GM21447 (cell line): Measurements from ENCODE around the gene SMARCD2.
"Not testable (repeated sequence)": the region's sequence is repeated elsewhere in the genome, so short reads cannot be mapped to it uniquely, and the experiment has no call there.

Experiments used
- ATAC-seq: cut with Tn5 transposase; IDR thresholded peaks from one replicate; pipeline ENCODE4 v1.9.1; 2021; ENCODE audit not compliant: unreplicated experiment

SMARCD2 gene

DNA sequence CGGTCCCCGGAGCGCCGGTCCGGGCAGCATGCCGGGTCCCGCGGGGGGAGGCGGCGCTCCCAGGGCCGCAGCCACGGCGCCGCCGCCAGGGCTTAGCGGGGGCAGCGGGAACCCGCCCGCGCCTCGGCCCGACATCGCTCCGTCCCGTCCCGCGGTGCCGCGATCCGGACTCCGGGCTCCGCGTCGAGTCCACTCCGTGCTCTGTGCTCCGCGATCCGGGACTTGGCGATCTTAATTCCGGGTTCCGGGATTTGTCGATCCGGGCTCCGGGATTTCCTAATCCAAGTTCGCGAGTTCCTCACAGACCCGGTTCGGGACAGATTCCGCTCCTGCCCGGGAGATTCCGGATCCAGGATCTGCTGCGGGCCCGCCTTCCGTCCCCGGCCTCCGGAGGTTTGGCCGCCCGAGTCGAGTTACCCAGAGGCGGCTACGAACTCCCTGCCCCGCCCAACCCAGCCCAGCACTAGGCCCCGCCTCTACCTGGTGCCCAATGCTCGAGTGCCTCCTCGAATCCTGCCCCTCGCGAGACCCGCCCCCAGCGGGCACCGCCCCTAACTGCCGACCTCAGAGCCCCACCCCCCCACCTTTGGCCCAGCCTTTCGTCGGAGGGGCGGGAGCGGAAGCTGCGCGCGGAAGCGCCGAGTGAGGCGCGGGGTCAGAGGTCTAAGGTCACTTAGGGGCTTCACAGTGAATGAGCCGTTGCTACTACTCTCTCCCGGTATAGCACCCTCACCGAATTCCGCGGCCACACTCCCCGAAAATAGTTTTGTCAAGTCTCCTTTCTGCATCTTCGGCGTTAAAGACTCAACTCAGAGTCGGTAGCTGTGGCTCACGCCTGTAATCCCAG lies at the start of gene SMARCD2:
SMARCD2 (minus strand) TSS at position 146 of the 847 bp plus-strand sequence; CDS start at position 135, 11 bp downstream.
- peak; percentile 78 for ATAC-seq

GRCh38 chr17:63889026-63889848 lies 46.8 kb upstream of the SMARCD2 start:
- not testable (repeated sequence) for ATAC-seq

GRCh38 chr17:63885119-63885518 lies 42.6 kb upstream of the SMARCD2 start:
- ATAC-seq, result not testable (repeated sequence)

GRCh38 chr17:63882626-63883126 lies 40.2 kb upstream of the SMARCD2 start:
- not testable (repeated sequence) for ATAC-seq

DNA sequence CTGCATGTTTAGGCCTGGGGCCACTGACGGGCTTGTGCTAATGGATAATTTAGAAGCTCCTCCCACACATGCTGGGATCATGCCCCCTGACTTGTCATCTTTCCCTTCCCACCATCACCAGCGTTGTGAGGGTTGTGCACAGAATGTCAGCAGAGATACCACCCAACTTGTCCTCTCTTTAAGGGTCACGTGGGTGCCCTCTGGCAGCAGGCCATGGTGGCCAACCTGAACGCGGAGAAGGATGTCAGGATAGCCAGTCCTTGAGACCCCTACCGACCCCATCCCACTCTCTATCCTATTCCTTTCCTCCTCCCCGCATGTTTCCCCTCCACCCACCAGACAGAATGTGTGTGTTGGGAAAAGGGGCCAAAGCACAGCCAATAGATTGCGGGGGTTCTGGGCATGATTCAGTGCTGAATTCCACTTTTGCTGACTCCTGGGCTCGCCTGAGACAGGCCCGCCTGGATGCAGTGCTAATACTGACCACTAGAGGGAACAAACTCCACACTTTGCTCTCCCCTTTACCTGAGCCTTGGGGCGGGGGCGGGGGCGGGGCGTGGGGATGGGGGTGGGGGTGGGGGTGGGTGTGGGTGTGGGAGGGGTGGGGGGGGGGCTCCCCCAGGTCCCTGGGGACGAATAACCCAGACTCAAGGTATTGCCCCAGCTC lies 39.6 kb upstream of the SMARCD2 start, which contains the start of gene GH2:
GH2 (minus strand) TSS at position 10 of the 667 bp plus-strand sequence. CDS start 143 bp downstream, outside the sequence.
- ATAC-seq, result no peak

DNA sequence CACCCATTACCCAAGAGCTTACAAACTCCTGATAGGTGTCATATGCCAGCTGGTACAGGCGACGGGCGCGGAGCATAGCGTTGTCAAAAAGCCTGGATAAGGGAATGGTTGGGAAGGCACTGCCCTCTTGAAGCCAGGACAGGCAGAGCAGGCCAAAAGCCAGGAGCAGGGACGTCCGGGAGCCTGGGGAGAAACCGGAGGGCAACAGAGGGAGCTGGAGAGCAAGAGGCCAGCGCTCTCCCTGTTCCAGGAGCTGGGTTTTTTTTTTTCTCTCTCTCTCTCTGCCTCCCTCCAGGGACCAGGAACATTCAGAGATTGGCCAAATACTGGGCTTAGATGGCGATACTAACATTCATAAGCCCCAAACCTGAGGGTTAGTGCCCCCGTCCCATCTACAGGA lies 38.9 kb upstream of the SMARCD2 start:
- not testable (repeated sequence) for ATAC-seq

DNA sequence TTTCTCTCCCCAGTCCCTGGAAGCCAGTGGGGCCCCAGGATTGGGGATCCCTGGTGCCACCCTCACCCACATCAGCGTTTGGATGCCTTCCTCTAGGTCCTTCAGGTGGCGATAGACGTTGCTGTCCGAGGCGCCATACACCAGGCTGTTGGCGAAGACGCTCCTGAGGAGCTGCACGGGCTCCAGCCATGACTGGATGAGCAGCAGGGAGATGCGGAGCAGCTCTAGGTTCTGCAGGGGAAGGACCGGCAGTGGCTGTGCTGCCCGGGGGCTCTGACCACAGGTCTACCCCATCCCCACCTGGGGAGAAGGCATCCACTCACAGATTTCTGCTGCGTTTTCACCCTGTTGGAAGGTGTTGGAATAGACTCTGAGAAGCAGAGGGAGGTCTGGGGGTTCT lies 38.2 kb upstream of the SMARCD2 start:
- no peak for ATAC-seq

GRCh38 chr17:63878413-63878812 lies 35.9 kb upstream of the SMARCD2 start:
- not testable (repeated sequence) for ATAC-seq

- ATAC-seq, result not testable (repeated sequence)
Measured at GRCh38 chr17:63874693-63875092, 32.2 kb upstream of the SMARCD2 start.

- not testable (repeated sequence) for ATAC-seq
Measured at GRCh38 chr17:63874061-63874626, 31.7 kb upstream of the SMARCD2 start.

DNA sequence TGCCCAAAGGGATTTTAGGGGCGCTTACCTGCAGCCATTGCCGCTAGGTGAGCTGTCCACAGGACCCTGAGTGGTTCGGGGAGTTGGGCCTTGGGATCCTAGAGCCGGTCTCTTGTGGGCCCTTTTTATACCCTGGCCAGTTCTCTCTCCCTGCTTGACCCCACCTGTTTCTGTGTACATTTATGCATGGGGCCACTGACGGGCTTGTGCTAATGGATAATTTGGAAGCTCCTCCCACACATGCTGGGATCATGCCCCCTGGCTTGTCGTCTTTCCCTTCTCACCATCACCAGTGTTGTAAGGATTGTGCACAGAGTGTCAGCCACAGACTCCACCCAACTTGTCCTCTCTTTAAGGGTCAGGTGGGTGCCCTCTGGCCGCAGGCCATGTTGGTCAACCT lies 31.1 kb upstream of the SMARCD2 start, which contains the start of gene CSH2:
CSH2 (minus strand) TSS at position 101 of the 400 bp plus-strand sequence; CDS start at position 38, 63 bp downstream.
- ATAC-seq, result not testable (repeated sequence)

DNA sequence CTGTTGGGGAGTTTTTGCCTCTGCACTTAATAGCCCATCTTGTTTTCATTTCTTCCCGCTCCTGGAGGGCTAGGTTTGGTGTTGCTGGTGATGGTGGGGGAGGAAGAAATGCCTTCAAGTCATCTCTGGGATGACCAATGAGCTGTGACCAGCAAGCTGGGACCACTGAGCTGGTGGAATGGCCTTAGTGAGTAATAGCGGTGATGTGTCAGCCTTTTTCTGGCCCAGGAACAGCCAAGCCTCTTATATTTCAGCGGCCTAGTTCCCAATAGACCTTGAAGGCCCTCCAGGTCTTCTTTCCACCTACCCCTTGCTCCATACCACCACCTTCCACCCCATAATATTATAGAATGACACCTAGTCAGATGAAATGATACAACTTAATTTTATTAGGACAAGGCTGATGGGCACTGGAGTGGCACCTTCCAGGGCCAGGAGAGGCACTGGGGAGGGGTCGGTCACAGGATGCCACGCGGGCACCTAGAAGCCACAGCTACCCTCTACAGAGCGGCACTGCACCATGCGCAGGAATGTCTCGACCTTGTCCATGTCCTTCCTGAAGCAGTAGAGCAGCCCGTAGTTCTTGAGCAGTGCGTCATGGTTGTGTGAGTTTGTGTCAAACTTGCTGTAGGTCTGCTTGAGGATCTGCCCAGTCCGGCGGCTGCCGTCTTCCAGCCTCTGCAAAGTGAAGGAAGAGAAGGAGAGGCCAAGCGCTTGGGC lies 29.3 kb upstream of the SMARCD2 start:
- not testable (repeated sequence) for ATAC-seq

DNA sequence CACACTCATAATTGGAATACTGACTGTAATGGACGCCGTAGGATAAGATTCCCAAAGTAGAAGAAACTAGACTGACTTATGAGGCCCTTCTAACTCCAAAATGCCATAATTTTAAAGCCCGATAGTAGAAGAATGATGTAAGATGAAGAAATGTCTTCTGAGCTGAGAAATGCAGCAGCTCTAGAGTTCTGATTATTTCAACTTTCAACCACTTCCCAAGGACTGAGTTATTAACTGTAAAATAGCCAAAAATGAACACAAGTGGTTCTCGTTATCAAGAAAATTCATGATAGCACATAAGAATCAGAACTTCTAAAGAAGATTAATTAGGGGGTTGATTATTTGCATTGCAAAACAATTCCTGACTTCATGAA lies 27.8 kb upstream of the SMARCD2 start:
- not testable (repeated sequence) for ATAC-seq

- ATAC-seq, result not testable (repeated sequence)
Measured at GRCh38 chr17:63869491-63870291, 27.2 kb upstream of the SMARCD2 start.

GRCh38 chr17:63866625-63867024 lies 24.1 kb upstream of the SMARCD2 start:
- ATAC-seq, result not testable (repeated sequence)

- ATAC-seq, result no peak
Measured at GRCh38 chr17:63859257-63859656, 16.8 kb upstream of the SMARCD2 start.

GRCh38 chr17:63856425-63856824 lies 13.9 kb upstream of the SMARCD2 start:
- not testable (repeated sequence) for ATAC-seq

DNA sequence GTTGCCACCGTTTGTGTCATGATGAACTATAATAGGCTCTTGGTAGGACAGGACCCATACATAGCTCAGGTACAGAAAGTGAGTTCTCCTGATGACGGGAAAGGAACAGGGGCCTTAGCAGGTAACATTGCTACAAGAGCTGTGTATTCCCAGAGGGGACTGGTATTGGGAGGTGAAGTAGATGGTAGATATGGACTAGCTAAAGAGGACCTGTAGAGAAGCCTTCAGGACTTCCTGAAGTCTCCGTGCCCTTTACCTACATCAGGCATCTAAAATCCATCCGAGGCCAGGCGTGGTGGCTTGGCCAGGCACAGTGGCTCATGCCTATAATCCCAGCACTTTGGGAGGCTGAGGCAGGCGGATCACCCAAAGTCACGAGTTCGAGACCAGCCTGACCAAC lies 12.7 kb upstream of the SMARCD2 start:
- no peak for ATAC-seq

- no peak for ATAC-seq
Measured at GRCh38 chr17:63854709-63855108, 12.2 kb upstream of the SMARCD2 start.
